ENCODE results near the gene TENT5C.

- TF ChIP-seq POLR2AphosphoS5 (IDR thresholded peaks at IDR 0.05; ENCODE audit: low read depth, low read length) (no peak), POLR2A (IDR thresholded peaks at IDR 0.05; ENCODE audit: borderline replicate concordance, extremely low read depth, insufficient read depth, insufficient read length) (no peak), EZH2 (IDR thresholded peaks at IDR 0.05) (no peak), YY1 (IDR thresholded peaks at IDR 0.05; ENCODE audit: extremely low read depth, insufficient replicate concordance, low read depth, low read length) (no peak), CTCF (IDR thresholded peaks at IDR 0.05 in 2 of 3, conservative IDR thresholded peaks at IDR 0.05 in 1 of 3; ENCODE audit: borderline replicate concordance in 1 of 3, insufficient read depth in 1 of 3, low read depth in 2 of 3, low read length in 2 of 3) (no peak), RAD21 (IDR thresholded peaks at IDR 0.05; ENCODE audit: low read depth) (no peak), CEBPB (IDR thresholded peaks at IDR 0.05; ENCODE audit: low read depth) (no peak), REST (IDR thresholded peaks at IDR 0.05; ENCODE audit: low read depth) (no peak), MAX (IDR thresholded peaks at IDR 0.05) (no peak), SIN3A (IDR thresholded peaks at IDR 0.05; ENCODE audit: low read depth) (no peak)
These were observed 2.9 kb downstream of the TENT5C start for GRCh38 chr1:117608758-117609157.
